OCI-LY3 (cell line): ENCODE data around the gene LDLR.

ENCODE experiments used
- H2AFZ ChIP-seq: fragments of 200-600, 300-600 bp; shearing (Covaris generic); 2 replicates; pipeline ENCODE4 v1.6.0; 2014; ENCODE audit warnings: antibody characterized with exemption, low read depth, low read length
- H3K27ac ChIP-seq: fragments of 200-600, 300-600 bp; sonication (generic); 2 replicates; pipeline ENCODE4 v1.5.1; 2014; ENCODE audit warnings: mild to moderate bottlenecking, low read length, moderate library complexity, mixed read lengths
- H3K27me3 ChIP-seq: fragments of 200-600, 300-600 bp; sonication (generic); 2 replicates; pipeline ENCODE4 v1.6.1; 2014; ENCODE audit warnings: low read depth, low read length, mixed read lengths
- H3K36me3 ChIP-seq: fragments of 200-600, 300-600 bp; sonication (generic); replicated peaks from 2 replicates; pipeline ENCODE3; 2014; ENCODE audit warnings: low read depth, low read length, mixed read lengths
- H3K4me1 ChIP-seq: fragments of 300-600, 200-600 bp; sonication (generic); 2 replicates; pipeline ENCODE4 v1.6.1; 2014; ENCODE audit warnings: low read length, mixed read lengths
- H3K4me2 ChIP-seq: fragments of 200-600, 300-600 bp; sonication (generic); 2 replicates; pipeline ENCODE4 v1.6.1; 2014; ENCODE audit warnings: low read length, mixed read lengths
- H3K4me3 ChIP-seq: fragments of 300-600, 200-600 bp; sonication (generic); 2 replicates; pipeline ENCODE4 v1.5.1; 2014; ENCODE audit warnings: antibody characterized with exemption, mild to moderate bottlenecking, low read length, moderate library complexity
- H3K79me2 ChIP-seq: fragments of 300-600, 200-600 bp; shearing (Covaris generic); 2 replicates; pipeline ENCODE4 v1.6.1; 2014; ENCODE audit warnings: mild to moderate bottlenecking, low read length, mixed read lengths
- H3K9ac ChIP-seq: fragments of 300-600, 200-600 bp; shearing (Covaris generic); 2 replicates; pipeline ENCODE4 v1.6.0; 2014; ENCODE audit warnings: mild to moderate bottlenecking, low read length, moderate library complexity
- H3K9me3 ChIP-seq: fragments of 200-600, 300-600 bp; shearing (Covaris generic); 2 replicates; pipeline ENCODE4 v1.6.1; 2014; ENCODE audit warnings: low read length, mixed read lengths; ENCODE audit not compliant: insufficient read depth
- H4K20me1 ChIP-seq: fragments of 200-600, 300-600 bp; sonication (generic); 2 replicates; pipeline ENCODE4 v1.6.1; 2016; ENCODE audit warnings: low read length, mixed read lengths; ENCODE audit not compliant: insufficient read depth
- EZH2phosphoT487 ChIP-seq: fragments of 200-600 bp; shearing (Covaris generic); IDR thresholded peaks from 2 replicates; pipeline ENCODE4 v1.6.1; 2018; ENCODE audit warnings: antibody characterized with exemption, mixed run types, low read depth
- TF ChIP-seq, protein P1 (sequence below): fragments of 200-600, 300-600 bp; sonication (generic); IDR thresholded peaks from 2 replicates; pipeline ENCODE4 v1.5.1; 2014; ENCODE audit warnings: antibody characterized with exemption, low read length, low read depth

LDLR gene

GRCh38 chr19:11059511-11060358 is 29.5 kb upstream of the LDLR start:
- no peak overlapping the region for H3K4me3 ChIP-seq
- TF ChIP-seq, protein P1, sequence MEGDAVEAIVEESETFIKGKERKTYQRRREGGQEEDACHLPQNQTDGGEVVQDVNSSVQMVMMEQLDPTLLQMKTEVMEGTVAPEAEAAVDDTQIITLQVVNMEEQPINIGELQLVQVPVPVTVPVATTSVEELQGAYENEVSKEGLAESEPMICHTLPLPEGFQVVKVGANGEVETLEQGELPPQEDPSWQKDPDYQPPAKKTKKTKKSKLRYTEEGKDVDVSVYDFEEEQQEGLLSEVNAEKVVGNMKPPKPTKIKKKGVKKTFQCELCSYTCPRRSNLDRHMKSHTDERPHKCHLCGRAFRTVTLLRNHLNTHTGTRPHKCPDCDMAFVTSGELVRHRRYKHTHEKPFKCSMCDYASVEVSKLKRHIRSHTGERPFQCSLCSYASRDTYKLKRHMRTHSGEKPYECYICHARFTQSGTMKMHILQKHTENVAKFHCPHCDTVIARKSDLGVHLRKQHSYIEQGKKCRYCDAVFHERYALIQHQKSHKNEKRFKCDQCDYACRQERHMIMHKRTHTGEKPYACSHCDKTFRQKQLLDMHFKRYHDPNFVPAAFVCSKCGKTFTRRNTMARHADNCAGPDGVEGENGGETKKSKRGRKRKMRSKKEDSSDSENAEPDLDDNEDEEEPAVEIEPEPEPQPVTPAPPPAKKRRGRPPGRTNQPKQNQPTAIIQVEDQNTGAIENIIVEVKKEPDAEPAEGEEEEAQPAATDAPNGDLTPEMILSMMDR: no peak
- TF ChIP-seq EZH2phosphoT487: no peak
- H4K20me1 ChIP-seq: peaks cover 28% of the 10 kb centered on the region
- peaks cover 46% of the 10 kb centered on the region for H3K36me3 ChIP-seq
- H3K4me1 ChIP-seq: no peaks in the 10 kb centered on the region
- no peak overlapping the region for H3K4me2 ChIP-seq
- no peaks in the 10 kb centered on the region for H3K27me3 ChIP-seq
- H3K27ac ChIP-seq: no peak overlapping the region
- no peaks in the 10 kb centered on the region for H3K9me3 ChIP-seq
- H2AFZ ChIP-seq: no peak overlapping the region
- no peaks in the 10 kb centered on the region for H3K79me2 ChIP-seq
- no peak overlapping the region for H3K9ac ChIP-seq

GRCh38 chr19:11061952-11062351 is 27.3 kb upstream of the LDLR start:
- H3K4me1 ChIP-seq: no peaks in the 10 kb centered on the region
- H3K27ac ChIP-seq: no peak overlapping the region
- H3K79me2 ChIP-seq: no peaks in the 10 kb centered on the region
- no peak overlapping the region for H3K9ac ChIP-seq
- peaks cover 23% of the 10 kb centered on the region for H4K20me1 ChIP-seq
- H3K4me3 ChIP-seq: no peak overlapping the region
- H3K4me2 ChIP-seq: no peak overlapping the region
- no peaks in the 10 kb centered on the region for H3K9me3 ChIP-seq
- no peaks in the 10 kb centered on the region for H3K27me3 ChIP-seq
- H2AFZ ChIP-seq: no peak overlapping the region
- TF ChIP-seq, protein P1: no peak
- no peak for TF ChIP-seq EZH2phosphoT487
- peaks cover 47% of the 10 kb centered on the region for H3K36me3 ChIP-seq

DNA sequence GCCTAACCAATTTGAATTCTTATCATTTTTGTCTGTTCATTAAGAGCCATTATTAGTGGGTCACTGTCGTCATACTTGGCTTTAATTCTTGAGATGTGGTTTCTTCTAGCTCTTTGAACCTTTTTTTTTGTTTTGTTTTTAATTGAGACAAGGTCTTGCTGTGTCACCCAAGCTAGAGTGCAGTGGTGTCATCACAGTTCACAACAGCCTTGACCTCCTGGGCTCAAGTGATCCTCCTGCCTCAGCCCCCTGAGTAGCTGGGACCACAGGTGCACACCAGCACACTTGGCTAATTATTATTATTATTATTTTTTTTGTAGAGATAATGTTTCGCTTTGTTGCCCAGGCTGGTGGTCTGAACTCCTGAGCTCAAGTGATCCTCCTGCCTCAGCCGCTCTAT is 25.8 kb upstream of the LDLR start:
- Histone ChIP-seq H3K4me2 (no peak overlapping the region), H4K20me1 (peaks cover 20% of the 10 kb centered on the region; the same call in 1 of the 2 replicates), H3K9ac (no peak overlapping the region), H3K79me2 (no peaks in the 10 kb centered on the region), H3K4me3 (no peak overlapping the region), H2AFZ (no peak overlapping the region), H3K27ac (no peak overlapping the region), H3K4me1 (no peaks in the 10 kb centered on the region), H3K36me3 (peaks cover 47% of the 10 kb centered on the region), H3K27me3 (no peaks in the 10 kb centered on the region), H3K9me3 (no peaks in the 10 kb centered on the region)
- TF ChIP-seq, protein P1: no peak
- no peak for TF ChIP-seq EZH2phosphoT487

DNA sequence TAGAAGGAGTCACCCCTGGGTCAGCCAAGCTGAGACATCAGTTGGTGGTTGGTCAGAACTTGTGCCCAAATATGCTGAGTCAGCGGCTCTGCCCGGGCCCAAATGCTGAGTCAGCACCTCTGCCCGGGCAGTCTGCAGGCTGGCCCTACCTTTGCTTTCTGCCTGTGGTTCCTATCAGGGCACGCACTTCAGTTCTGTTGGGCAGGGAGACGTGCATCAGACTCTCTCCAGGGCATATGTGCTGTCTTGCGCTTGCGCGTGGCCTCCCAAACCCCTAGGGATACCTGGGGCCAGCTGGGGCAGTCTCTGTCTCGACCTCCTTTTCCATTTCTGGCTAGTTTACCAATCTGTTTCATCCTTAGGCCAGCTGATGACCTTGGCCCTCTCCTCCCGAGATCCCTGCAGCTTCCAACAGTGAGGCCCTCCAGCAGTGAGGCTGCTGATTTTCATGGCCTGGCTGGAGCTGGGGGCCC is 24.4 kb upstream of the LDLR start:
- Histone ChIP-seq H2AFZ (no peak overlapping the region), H3K4me3 (no peak overlapping the region), H3K27ac (no peak overlapping the region), H4K20me1 (peaks cover 18% of the 10 kb centered on the region), H3K4me2 (no peak overlapping the region), H3K9me3 (no peaks in the 10 kb centered on the region), H3K4me1 (no peaks in the 10 kb centered on the region), H3K9ac (no peak overlapping the region), H3K27me3 (no peaks in the 10 kb centered on the region), H3K36me3 (peaks cover 38% of the 10 kb centered on the region), H3K79me2 (no peaks in the 10 kb centered on the region)
- no peak for TF ChIP-seq EZH2phosphoT487
- TF ChIP-seq, protein P1: no peak
